ENCODE data around the gene SCRT2. TPM values are rescaled to one million over a fixed set of nuclear protein-coding genes. Genes with fewer than 3 reads are reported as not detected.

The SCRT2 gene
- total and polyA plus RNA-seq, 9 of the 15 experiments (the other 6 are each of a cell fraction or from before 2014, with no cell fraction given): 0.04 to 0.75 (median 0.13) TPM; not detected in 2

GRCh38 chr20:668050-668449 is 7.6 kb downstream of the SCRT2 start:
- BruUV-seq (replicated peaks): no TSS peak
- no peak overlapping the region for H3K27ac ChIP-seq (ENCODE audit: extremely low read depth, low read depth, low read length)
- H3K9ac ChIP-seq (ENCODE audit: insufficient read depth in 1 of 2, low read depth in 2 of 2, low read length in 2 of 2): no peak overlapping the region
- ATAC-seq (no peak), FAIRE-seq (no peak), DNase-seq (ENCODE audit: extremely low read depth in 1 of 4, low spot score in 3 of 4) (no peak)
- no peaks in the 10 kb centered on the region for H3K9me1 ChIP-seq (ENCODE audit: control insufficient read depth, insufficient read depth, low read length)
- in situ Hi-C loops (cut with MboI): no loop called here
- H3K36me3 ChIP-seq (ENCODE audit: control insufficient read depth, insufficient read depth, low read length): no peaks in the 10 kb centered on the region
- H3K9me3 ChIP-seq (replicated peaks; ENCODE audit: control insufficient read depth, insufficient read depth, low read depth, low read length): no peaks in the 10 kb centered on the region
- H3K27me3 ChIP-seq (ENCODE audit: control insufficient read depth in 2 of 2, insufficient read depth in 2 of 2, low read length in 2 of 2): no peaks in the 10 kb centered on the region
- POLR2A ChIA-PET: interaction anchor here (1.4 kb wide), 1 partner anchor 13 kb away, joined by 8 read pairs; no protein-coding TSS in a partner anchor
- no peaks in the 10 kb centered on the region for H4K20me1 ChIP-seq (replicated peaks; ENCODE audit: control insufficient read depth, insufficient read depth, low read length)
- no peak overlapping the region for H2AFZ ChIP-seq (ENCODE audit: low read depth, low read length)
- H3K79me2 ChIP-seq (ENCODE audit: control insufficient read depth, insufficient read depth, low read length): no peaks in the 10 kb centered on the region
- H3K4me1 ChIP-seq (replicated peaks in 1 of 2; ENCODE audit: control insufficient read depth in 2 of 2, insufficient read depth in 2 of 2, low read length in 2 of 2): peaks cover 38 to 43% of the 10 kb centered on the region in 2 experiments
- H3K4me2 ChIP-seq (ENCODE audit: insufficient read depth, low read length): no peak overlapping the region
- no peak for TF ChIP-seq SRSF3 (IDR thresholded peaks at IDR 0.05; ENCODE audit: insufficient read depth, low read length)
- peak; percentile 64 for TF ChIP-seq ZFP36 (IDR thresholded peaks at IDR 0.05; ENCODE audit: low read depth, low read length, partially characterized antibody)
- TF ChIP-seq RBM25 (IDR thresholded peaks at IDR 0.05; ENCODE audit: low read depth, low read length, severe bottlenecking): peak; percentile 51
- CTCF ChIA-PET (ENCODE audit: low intra/inter-chr PET ratio): interaction anchor here (1.1 to 1.3 kb wide), 2 partner anchors 14 to 71 kb away, joined by 3 read pairs; no protein-coding TSS in a partner anchor
- intact Hi-C loops (cut with micrococcal nuclease): no loop called here
- no peak overlapping the region for H3K4me3 ChIP-seq

DNA sequence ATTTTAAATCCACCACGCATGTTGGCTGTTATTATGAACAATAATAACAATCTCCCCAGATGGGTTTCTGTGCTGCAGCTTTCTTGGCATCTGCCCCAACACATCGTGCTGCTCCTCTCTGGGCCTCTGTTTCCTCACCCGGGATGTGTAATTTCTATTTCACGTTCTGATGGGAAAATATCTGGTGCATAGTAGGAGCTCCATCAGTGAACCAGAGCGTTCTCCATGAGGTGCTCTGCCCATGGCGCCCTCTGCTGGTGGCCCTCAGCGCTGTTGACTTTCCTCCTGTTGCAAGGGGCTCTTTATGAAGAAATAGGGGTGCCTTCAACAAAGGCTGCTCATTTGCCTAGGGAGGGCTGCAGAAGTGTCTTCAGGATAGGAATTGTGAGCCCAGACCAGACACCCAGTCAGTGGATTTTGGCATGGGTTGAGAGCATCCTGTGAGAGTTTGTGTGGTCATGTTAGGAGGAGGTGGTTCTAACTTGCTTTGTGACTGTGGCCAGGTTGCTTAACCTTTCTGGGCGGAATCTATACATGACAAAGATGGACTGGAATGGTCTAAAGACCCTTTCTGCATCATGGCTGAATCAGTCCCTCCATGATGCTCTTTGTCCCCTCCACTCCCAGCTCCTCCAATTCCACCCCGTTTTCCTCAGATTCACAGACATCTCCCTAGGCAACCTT is 8.1 kb downstream of the SCRT2 start:
- Histone ChIP-seq H3K4me2 (ENCODE audit: insufficient read depth, low read length) (no peak overlapping the region), H4K20me1 (replicated peaks; ENCODE audit: control insufficient read depth, insufficient read depth, low read length) (no peaks in the 10 kb centered on the region), H3K27me3 (ENCODE audit: control insufficient read depth in 2 of 2, insufficient read depth in 2 of 2, low read length in 2 of 2) (no peaks in the 10 kb centered on the region), H3K9me1 (ENCODE audit: control insufficient read depth, insufficient read depth, low read length) (no peaks in the 10 kb centered on the region), H3K79me2 (ENCODE audit: control insufficient read depth, insufficient read depth, low read length) (no peaks in the 10 kb centered on the region), H3K36me3 (ENCODE audit: control insufficient read depth, insufficient read depth, low read length) (no peaks in the 10 kb centered on the region), H3K9me3 (replicated peaks; ENCODE audit: control insufficient read depth, insufficient read depth, low read depth, low read length) (no peaks in the 10 kb centered on the region), H3K27ac (ENCODE audit: extremely low read depth, low read depth, low read length) (no peak overlapping the region; the same call in 2 of the 3 replicates), H3K9ac (ENCODE audit: insufficient read depth in 1 of 2, low read depth in 2 of 2, low read length in 2 of 2) (no peak overlapping the region), H3K4me1 (replicated peaks in 1 of 2; ENCODE audit: control insufficient read depth in 2 of 2, insufficient read depth in 2 of 2, low read length in 2 of 2) (peaks cover 34 to 40% of the 10 kb centered on the region in 2 experiments), H2AFZ (ENCODE audit: low read depth, low read length) (peak overlapping the region; percentile 72), H3K4me3 (no peak overlapping the region)
- in situ Hi-C loops (cut with MboI): no loop called here
- ChIA-PET POLR2A (interaction anchor here (0.5 to 1.4 kb wide), 7 partner anchors 8 to 163 kb away, joined by 3 to 8 read pairs (median 3); partner anchors contain the start of gene SCRT2), CTCF (ENCODE audit: low intra/inter-chr PET ratio) (interaction anchor here (1.1 to 1.3 kb wide), 2 partner anchors 13 to 72 kb away, joined by 3 read pairs; no protein-coding TSS in a partner anchor)
- ATAC-seq: peak; percentile 66
- WGBS (ENCODE audit: insufficient coverage, low coverage, missing lambda C conversion rate): 26% methylated on average over 8 of the region's 9 CpGs
- peak; percentile 47 to 78 (median 61) for DNase-seq (ENCODE audit: extremely low read depth in 1 of 4, low spot score in 3 of 4)
- no TSS peak for BruUV-seq (replicated peaks)
- FAIRE-seq: peak; percentile 86
- intact Hi-C loops (cut with micrococcal nuclease): no loop called here
- TF ChIP-seq ZBTB2 (IDR thresholded peaks at IDR 0.05): no peak
- TF ChIP-seq ZNF282 (CRISPR knock-in tag; IDR thresholded peaks at IDR 0.05): no peak
- no peak for TF ChIP-seq ARID1B (IDR thresholded peaks at IDR 0.05)
- TF ChIP-seq SIN3A (IDR thresholded peaks at IDR 0.05; ENCODE audit: borderline replicate concordance in 2 of 2, control insufficient read depth in 1 of 2, low read depth in 2 of 2, low read length in 2 of 2): no peak
- no peak for TF ChIP-seq NR2C2 (CRISPR knock-in tag; IDR thresholded peaks at IDR 0.05)
- no peak for TF ChIP-seq NR2C2 (tag; IDR thresholded peaks at IDR 0.05)
- TF ChIP-seq LEF1 (IDR thresholded peaks at IDR 0.05): no peak
- TF ChIP-seq ZNF217 (CRISPR knock-in tag; IDR thresholded peaks at IDR 0.05): no peak
- TF ChIP-seq ZNF445 (CRISPR knock-in tag; IDR thresholded peaks at IDR 0.05; ENCODE audit: low read depth): no peak
- TF ChIP-seq ZNF589 (CRISPR knock-in tag; IDR thresholded peaks at IDR 0.05; ENCODE audit: low read depth): no peak
- TF ChIP-seq ZNF561 (CRISPR knock-in tag; conservative IDR thresholded peaks at IDR 0.05): no peak
- no peak for TF ChIP-seq GABPB2 (CRISPR knock-in tag; conservative IDR thresholded peaks at IDR 0.05)
- no peak for TF ChIP-seq ZNF316 (IDR thresholded peaks at IDR 0.05)

All from K562 (cell line).